ENCODE data around the gene EFCAB9. TPM values are rescaled to one million over a fixed set of nuclear protein-coding genes. Genes with fewer than 3 reads are reported as not detected.

Gene EFCAB9
- total RNA-seq, 2 experiments from 2014 or later: not detected

- ATAC-seq: no peak
- peaks cover 22% of the 10 kb centered on the region for H3K36me3 Mint-ChIP-seq (ENCODE audit: low read depth)
- CTCF ChIA-PET: no interaction called here
- H3K27ac Mint-ChIP-seq: no peak overlapping the region
- no peak overlapping the region for H3K4me3 Mint-ChIP-seq
- H3K27me3 Mint-ChIP-seq (ENCODE audit: low read depth): no peaks in the 10 kb centered on the region
- POLR2A ChIA-PET: no interaction called here
- no peak for DNase-seq
- peaks cover 2% of the 10 kb centered on the region for H3K4me1 Mint-ChIP-seq (ENCODE audit: low read depth)
- peaks cover 3% of the 10 kb centered on the region for H3K9me3 Mint-ChIP-seq (ENCODE audit: insufficient read depth)
Observed at GRCh38 chr5:172245703-172246125, 51.7 kb downstream of the EFCAB9 start.

GRCh38 chr5:172248637-172249036 lies 54.7 kb downstream of the EFCAB9 start:
- Mint-ChIP-seq H3K4me3 (no peak overlapping the region), H3K36me3 (ENCODE audit: low read depth) (peaks cover 28% of the 10 kb centered on the region), H3K4me1 (ENCODE audit: low read depth) (peaks cover 2% of the 10 kb centered on the region), H3K27me3 (ENCODE audit: low read depth) (no peaks in the 10 kb centered on the region), H3K27ac (no peak overlapping the region), H3K9me3 (ENCODE audit: insufficient read depth) (peaks cover 16% of the 10 kb centered on the region)
- no peak for DNase-seq
- CTCF ChIA-PET: no interaction called here
- ATAC-seq: no peak
- POLR2A ChIA-PET: no interaction called here

GRCh38 chr5:172251419-172251818 lies 57.4 kb downstream of the EFCAB9 start:
- ATAC-seq (no peak), DNase-seq (no peak)
- Mint-ChIP-seq H3K9me3 (ENCODE audit: insufficient read depth) (peaks cover 16% of the 10 kb centered on the region), H3K27me3 (ENCODE audit: low read depth) (no peaks in the 10 kb centered on the region), H3K36me3 (ENCODE audit: low read depth) (peaks cover 34% of the 10 kb centered on the region), H3K27ac (no peak overlapping the region), H3K4me1 (ENCODE audit: low read depth) (no peaks in the 10 kb centered on the region), H3K4me3 (no peak overlapping the region)
- ChIA-PET CTCF (no interaction called here), POLR2A (no interaction called here)

GRCh38 chr5:172252501-172252900 lies 58.5 kb downstream of the EFCAB9 start:
- POLR2A ChIA-PET: no interaction called here
- no peak overlapping the region for H3K4me3 Mint-ChIP-seq
- H3K27me3 Mint-ChIP-seq (ENCODE audit: low read depth): no peaks in the 10 kb centered on the region
- ATAC-seq (no peak), DNase-seq (no peak)
- CTCF ChIA-PET: no interaction called here
- no peaks in the 10 kb centered on the region for H3K4me1 Mint-ChIP-seq (ENCODE audit: low read depth)
- peaks cover 16% of the 10 kb centered on the region for H3K9me3 Mint-ChIP-seq (ENCODE audit: insufficient read depth)
- no peak overlapping the region for H3K27ac Mint-ChIP-seq
- H3K36me3 Mint-ChIP-seq (ENCODE audit: low read depth): peaks cover 42% of the 10 kb centered on the region

Other genes with a start within 250 kb of the EFCAB9 start
- gene FBXW11, start 187.5 kb upstream of the EFCAB9 start, total RNA-seq: 10 to 100 TPM; 26.3 to 27.1 TPM
- gene STK10, start 5.9 kb upstream of the EFCAB9 start, total RNA-seq: 100 to 1,000 TPM; 294 to 299 TPM
- gene UBTD2, start 89.6 kb downstream of the EFCAB9 start, total RNA-seq: 10 to 100 TPM; 12.0 to 12.8 TPM